ENCODE measurements around the gene TRPM8.

GRCh38 chr2:233929352-233930022 is 12.3 kb downstream of the TRPM8 start:
- TF ChIP-seq REST (IDR thresholded peaks at IDR 0.05; ENCODE audit: insufficient read depth in 1 of 2, low read depth in 2 of 2, low read length in 2 of 2) (no peak), POLR2AphosphoS5 (IDR thresholded peaks at IDR 0.05; ENCODE audit: low read depth, low read length) (no peak), SIN3A (IDR thresholded peaks at IDR 0.05; ENCODE audit: borderline replicate concordance, insufficient read depth, low read length) (no peak), FOXP2 (optimal IDR thresholded peaks at IDR 0.05; ENCODE audit: borderline replicate concordance, extremely low read depth, extremely low read length, insufficient read depth) (no peak), TAF1 (IDR thresholded peaks at IDR 0.05; ENCODE audit: borderline replicate concordance, insufficient read depth, low read length) (no peak)

All from PFSK-1 (cell line).